Pancreas (tissue), 10 donors: ENCODE results near the gene TMPRSS11F. TPM values are rescaled to one million over a fixed set of nuclear protein-coding genes. Genes with fewer than 3 reads are reported as not detected.

Experiments
- ATAC-seq, 4 donors: fragments of 200-7000 bp; cut with Tn5 transposase; one replicate each; pipeline versions ENCODE4 v1.8.0 to v1.9.1; 2020; ENCODE audit warnings: mild to moderate bottlenecking in 4 of 4, moderate library complexity in 4 of 4
- DNase-seq, 6 donors: peaks; one replicate each; pipeline ENCODE4 v3.0.0-alpha.2; 2020
- FAIRE-seq: peaks from 2 replicates; lab custom pipeline; 2012; peaks lifted over from hg19 to GRCh38; lab: Jason Lieb, UNC
- H3K27ac ChIP-seq, 4 donors: fragments of 200-600 bp; sonication (generic); 1 replicate in 3 of 4; 2 replicates in 1 of 4; pipeline versions ENCODE4 v1.5.0 to v1.8.0; 2020
- H3K27me3 ChIP-seq, 4 donors: fragments of 200-600 bp; one replicate each; pipeline ENCODE4 v1.8.0; 2021
- H3K36me3 ChIP-seq, 3 donors: fragments of 200-600 bp; sonication (generic) in 1 of 3; one replicate each; pipeline versions ENCODE4 v1.5.0 to v1.8.0; 2020 to 2021
- H3K4me1 ChIP-seq, 3 donors: fragments of 200-600 bp; one replicate each; pipeline ENCODE4 v1.8.0; 2021
- H3K4me3 ChIP-seq, 4 donors: fragments of 200-600 bp; sonication (generic) in 2 of 4; one replicate each; pipeline versions ENCODE4 v1.5.0 to v1.8.0; 2020 to 2021
- H3K9me3 ChIP-seq, 4 donors: fragments of 200-600 bp; one replicate each; pipeline ENCODE4 v1.8.0; 2021
- CTCF ChIP-seq, 4 donors: fragments of 200-600 bp; sonication (generic) in 3 of 4; IDR thresholded peaks; one replicate each; pipeline versions ENCODE4 v1.5.0 to v1.8.0; 2021; ENCODE audit warnings: antibody characterized with exemption in 4 of 4
- WGBS, 2 donors: extraction: QIAGEN DNeasy Blood & Tissue Kit; methylation state at CpG; one replicate each; pipeline ENCODE4 v1.1.7; 2013; 5-methylcytosine and 5-hydroxymethylcytosine counted together
- intact Hi-C, 3 donors: fragments of 100-400 bp; cut with DNase I; formaldehyde crosslinking; loops; one replicate each; pipeline versions ENCODE4 v1.11.1 to v1.14.2; 2022
- polyA plus RNA-seq, 2 donors: library from polyadenylated mRNA; stranded (reverse); fragments of 200-250 nt; gene quantifications; one replicate each; pipeline ENCODE4 v1.2.3, GENCODE V29; 2013
- total RNA-seq, 6 donors: library from RNA; stranded (reverse); fragmentation: NEBNext Ultra II Directional in 4 of 6; extraction: Animal tissue kit (Norgen Biotek cat#: 25700) in 4 of 6; gene quantifications; one replicate each; pipeline versions ENCODE4 v1.2.1 to v1.2.4, GENCODE V29; 2021 to 2023
- donor health status: healthy with polysubstance abuse.
- donor health status: DM: no; HTN: no; CAD: no; lungs with moderate emphysema.
- donor health status: DM: no; HTN: no; CAD: no.
- donor health status: control.
- donor health status: control.
- donor health status: Bipolar disorder and iron deficiency.
- donor health status: DM: yes; HTN: yes; CAD: no.
- donor health status: DM: no; HTN: no; CAD: no.
- donor health status: DM: no; HTN: no; CAD: no.
- donor health status: DM: yes; HTN: yes; CAD: no.

The TMPRSS11F gene
- total and polyA plus RNA-seq, 8 donors = not detected

GRCh38 chr4:68074397-68074796 is 55.3 kb downstream of the TMPRSS11F start:
- DNase-seq (no peak), FAIRE-seq (no peak), ATAC-seq (no peak)
- no peak for TF ChIP-seq CTCF (IDR thresholded peaks at IDR 0.05)
- no peaks in the 10 kb centered on the region for H3K27me3 ChIP-seq
- H3K4me1 ChIP-seq = no peaks in the 10 kb centered on the region
- no peak overlapping the region for H3K27ac ChIP-seq
- H3K9me3 ChIP-seq = no peaks in the 10 kb centered on the region
- intact Hi-C loops = no loop called here
- no peak overlapping the region for H3K4me3 ChIP-seq
- no peaks in the 10 kb centered on the region for H3K36me3 ChIP-seq

GRCh38 chr4:68070302-68070701 is 59.4 kb downstream of the TMPRSS11F start:
- H3K4me3 ChIP-seq = no peak overlapping the region
- DNase-seq (no peak), ATAC-seq (no peak), FAIRE-seq (no peak)
- H3K27me3 ChIP-seq = no peaks in the 10 kb centered on the region
- no peaks in the 10 kb centered on the region for H3K4me1 ChIP-seq
- no peaks in the 10 kb centered on the region for H3K9me3 ChIP-seq
- TF ChIP-seq CTCF (IDR thresholded peaks at IDR 0.05) = no peak
- H3K27ac ChIP-seq = no peak overlapping the region
- intact Hi-C loops = no loop called here
- no peaks in the 10 kb centered on the region for H3K36me3 ChIP-seq

- Histone ChIP-seq H3K27me3 (no peaks in the 10 kb centered on the region), H3K4me3 (no peak overlapping the region), H3K4me1 (no peaks in the 10 kb centered on the region), H3K36me3 (no peaks in the 10 kb centered on the region), H3K27ac (no peak overlapping the region), H3K9me3 (no peaks in the 10 kb centered on the region)
- no peak for FAIRE-seq
- intact Hi-C loops = no loop called here
- no peak for DNase-seq
- WGBS, 2 donors = 74 to 82% methylated on average over 8 of the region's 8 CpGs
- TF ChIP-seq CTCF (IDR thresholded peaks at IDR 0.05) = no peak
- no peak for ATAC-seq
Observed at GRCh38 chr4:68062501-68062900, 67.2 kb downstream of the TMPRSS11F start.

- intact Hi-C loops = no loop called here
- H3K27me3 ChIP-seq = no peaks in the 10 kb centered on the region
- H3K4me3 ChIP-seq = no peak overlapping the region
- H3K36me3 ChIP-seq = no peaks in the 10 kb centered on the region
- FAIRE-seq = no peak
- H3K9me3 ChIP-seq = no peaks in the 10 kb centered on the region
- ATAC-seq = no peak
- 88 to 92% methylated on average over 27 to 28 of the region's 28 CpGs for WGBS, 2 donors
- no peak for TF ChIP-seq CTCF (IDR thresholded peaks at IDR 0.05)
- H3K4me1 ChIP-seq = no peaks in the 10 kb centered on the region
- no peak for DNase-seq
- no peak overlapping the region for H3K27ac ChIP-seq
Observed at GRCh38 chr4:68038272-68038671, 91.4 kb downstream of the TMPRSS11F start.

- H3K27ac ChIP-seq = no peak overlapping the region
- intact Hi-C loops = no loop called here
- no peak overlapping the region for H3K4me3 ChIP-seq
- no peak for TF ChIP-seq CTCF (IDR thresholded peaks at IDR 0.05)
- ATAC-seq (no peak), DNase-seq (no peak), FAIRE-seq (no peak)
- H3K4me1 ChIP-seq = no peaks in the 10 kb centered on the region
- no peaks in the 10 kb centered on the region for H3K9me3 ChIP-seq
- 34 to 46% methylated on average over 2 of the region's 2 CpGs for WGBS, 2 donors
- H3K36me3 ChIP-seq = no peaks in the 10 kb centered on the region
- no peaks in the 10 kb centered on the region for H3K27me3 ChIP-seq
Observed at GRCh38 chr4:68021185-68021584, 108.5 kb downstream of the TMPRSS11F start.
